ENCODE results near the gene HNRNPC.
"Not testable (repeated sequence)": the region's sequence is repeated elsewhere in the genome, so short reads cannot be mapped to it uniquely, and the experiment has no call there.

The HNRNPC gene

GRCh38 chr14:21302013-21302835 is 33.0 kb upstream of the HNRNPC start:
- peaks cover 3% of the 10 kb centered on the region for H3K4me1 ChIP-seq (ENCODE audit: control insufficient read depth, insufficient read depth, low read length, unreplicated experiment)
- H2AFZ ChIP-seq (ENCODE audit: low read length, unreplicated experiment), result no peak overlapping the region
- peaks cover 12% of the 10 kb centered on the region for H3K27me3 ChIP-seq (ENCODE audit: insufficient read depth, low read length)
- H3K36me3 ChIP-seq (ENCODE audit: insufficient read depth, low read length), result no peaks in the 10 kb centered on the region
- no peak overlapping the region for H3K27ac ChIP-seq (ENCODE audit: low read depth, low read length)
- H3K79me2 ChIP-seq (ENCODE audit: control insufficient read depth, insufficient read depth, low read length, unreplicated experiment), result no peaks in the 10 kb centered on the region
- H3K4me3 ChIP-seq (ENCODE audit: low read depth, low read length), result no peak overlapping the region

DNA sequence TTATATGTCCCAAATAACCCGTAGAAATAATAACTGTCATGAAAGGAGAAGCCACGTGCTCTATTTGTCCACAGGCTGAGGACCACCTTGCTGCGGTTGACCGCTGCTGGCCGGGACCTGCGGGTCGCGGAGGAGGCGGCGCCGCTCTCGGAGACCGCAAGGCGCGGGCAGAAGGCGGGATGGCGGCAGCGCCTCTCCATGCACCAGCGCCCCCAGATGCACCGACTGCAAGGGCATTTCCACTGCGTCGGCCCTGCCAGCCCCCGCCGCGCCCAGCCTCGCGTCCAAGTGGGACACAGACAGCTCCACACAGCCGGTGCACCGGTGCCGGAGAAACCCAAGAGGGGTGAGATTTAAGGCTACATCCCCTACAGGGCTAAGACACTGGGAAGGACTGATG is 31.6 kb upstream of the HNRNPC start:
- peak overlapping the region; percentile 82 for H2AFZ ChIP-seq (ENCODE audit: low read length, unreplicated experiment)
- H3K79me2 ChIP-seq (ENCODE audit: control insufficient read depth, insufficient read depth, low read length, unreplicated experiment), result no peaks in the 10 kb centered on the region
- no peak overlapping the region for H3K27ac ChIP-seq (ENCODE audit: low read depth, low read length)
- no peaks in the 10 kb centered on the region for H3K36me3 ChIP-seq (ENCODE audit: insufficient read depth, low read length)
- peak overlapping the region; percentile 73 for H3K4me3 ChIP-seq (ENCODE audit: low read depth, low read length)
- peaks cover 3% of the 10 kb centered on the region for H3K4me1 ChIP-seq (ENCODE audit: control insufficient read depth, insufficient read depth, low read length, unreplicated experiment)
- H3K27me3 ChIP-seq (ENCODE audit: insufficient read depth, low read length), result peaks cover 10% of the 10 kb centered on the region

DNA sequence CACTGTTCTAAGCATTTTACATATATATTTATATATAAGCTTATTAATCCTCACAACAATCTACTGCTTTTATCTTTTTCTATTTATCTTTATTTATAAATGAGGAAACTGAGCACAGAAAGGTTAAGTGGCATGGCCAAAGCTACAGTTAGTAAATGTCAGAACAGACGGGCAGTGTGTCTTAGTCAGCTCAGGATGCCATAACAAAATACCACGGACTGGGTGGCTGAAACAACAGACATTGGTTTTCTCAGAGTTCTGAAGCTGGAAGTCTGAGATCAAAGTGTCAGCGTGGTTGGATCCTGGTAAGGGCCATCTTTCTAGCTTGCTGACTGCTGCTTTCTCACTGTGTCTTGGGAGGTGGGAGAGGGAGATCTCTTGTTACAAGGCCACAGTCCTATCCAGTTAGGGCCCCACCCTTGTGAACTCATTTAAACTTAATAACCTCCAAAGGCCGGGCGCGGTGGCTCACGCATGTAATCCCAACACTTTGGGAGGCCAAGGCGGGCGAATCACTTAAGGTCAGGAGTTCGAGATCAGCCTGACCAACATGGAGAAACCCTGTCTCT is 30.4 kb upstream of the HNRNPC start:
- Histone ChIP-seq H3K4me1 (ENCODE audit: control insufficient read depth, insufficient read depth, low read length, unreplicated experiment) (peaks cover 3% of the 10 kb centered on the region), H3K27ac (ENCODE audit: low read depth, low read length) (no peak overlapping the region), H3K36me3 (ENCODE audit: insufficient read depth, low read length) (no peaks in the 10 kb centered on the region), H3K4me3 (ENCODE audit: low read depth, low read length) (no peak overlapping the region), H2AFZ (ENCODE audit: low read length, unreplicated experiment) (no peak overlapping the region), H3K27me3 (ENCODE audit: insufficient read depth, low read length) (peaks cover 10% of the 10 kb centered on the region), H3K79me2 (ENCODE audit: control insufficient read depth, insufficient read depth, low read length, unreplicated experiment) (no peaks in the 10 kb centered on the region)

DNA sequence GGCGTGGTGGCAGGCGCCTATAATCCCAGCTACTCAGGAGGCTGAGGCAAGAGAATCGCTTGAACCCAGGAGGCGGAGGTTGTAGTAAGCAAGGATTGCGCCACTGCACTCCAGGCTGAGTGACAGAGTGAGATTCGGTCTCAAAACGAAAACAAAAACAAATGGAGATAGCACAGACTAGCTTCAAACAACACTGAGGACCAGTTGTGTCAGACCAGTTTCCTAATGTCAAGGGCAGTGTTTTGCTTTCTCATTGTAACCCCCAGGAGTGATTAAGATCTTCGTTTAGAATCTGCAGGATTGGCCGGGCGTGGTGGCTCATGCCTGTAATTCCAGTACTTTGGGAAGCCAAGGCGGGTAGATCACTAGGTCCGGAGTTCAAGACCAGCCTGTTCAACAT is 29.1 kb upstream of the HNRNPC start:
- Histone ChIP-seq H3K27me3 (ENCODE audit: insufficient read depth, low read length) (peaks cover 10% of the 10 kb centered on the region), H3K36me3 (ENCODE audit: insufficient read depth, low read length) (no peaks in the 10 kb centered on the region), H2AFZ (ENCODE audit: low read length, unreplicated experiment) (no peak overlapping the region), H3K4me3 (ENCODE audit: low read depth, low read length) (no peak overlapping the region), H3K27ac (ENCODE audit: low read depth, low read length) (no peak overlapping the region), H3K79me2 (ENCODE audit: control insufficient read depth, insufficient read depth, low read length, unreplicated experiment) (no peaks in the 10 kb centered on the region), H3K4me1 (ENCODE audit: control insufficient read depth, insufficient read depth, low read length, unreplicated experiment) (peaks cover 3% of the 10 kb centered on the region)

- H3K27ac ChIP-seq (ENCODE audit: low read depth, low read length); H3K27me3 ChIP-seq (ENCODE audit: insufficient read depth, low read length); H3K79me2 ChIP-seq (ENCODE audit: control insufficient read depth, insufficient read depth, low read length, unreplicated experiment); H3K36me3 ChIP-seq (ENCODE audit: insufficient read depth, low read length); H3K4me3 ChIP-seq (ENCODE audit: low read depth, low read length); H2AFZ ChIP-seq (ENCODE audit: low read length, unreplicated experiment); H3K4me1 ChIP-seq (ENCODE audit: control insufficient read depth, insufficient read depth, low read length, unreplicated experiment): not testable (repeated sequence)
These were observed 24.8 kb upstream of the HNRNPC start for GRCh38 chr14:21294026-21294425.

DNA sequence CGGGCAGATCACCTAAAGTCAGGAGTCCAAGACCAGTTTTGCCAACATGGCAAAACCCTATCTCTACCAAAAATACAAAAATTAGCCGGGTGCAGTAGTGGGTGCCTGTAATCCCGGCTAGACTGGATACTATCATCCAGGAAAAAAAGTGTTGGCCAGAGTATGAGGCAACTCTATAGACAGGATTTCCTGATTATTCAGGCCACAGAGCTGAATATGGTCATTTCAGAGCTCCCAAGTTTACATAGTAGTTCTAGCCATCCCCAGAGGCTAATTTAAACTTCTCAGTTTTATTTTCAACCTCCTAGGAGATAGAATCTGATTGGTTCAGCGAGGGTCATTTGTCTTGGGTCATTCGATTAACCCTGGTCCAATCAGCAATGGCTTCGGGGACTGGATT is 17.9 kb upstream of the HNRNPC start:
- Histone ChIP-seq H3K27ac (ENCODE audit: low read depth, low read length) (no peak overlapping the region), H3K79me2 (ENCODE audit: control insufficient read depth, insufficient read depth, low read length, unreplicated experiment) (no peaks in the 10 kb centered on the region), H3K36me3 (ENCODE audit: insufficient read depth, low read length) (no peaks in the 10 kb centered on the region), H2AFZ (ENCODE audit: low read length, unreplicated experiment) (no peak overlapping the region), H3K4me3 (ENCODE audit: low read depth, low read length) (no peak overlapping the region), H3K27me3 (ENCODE audit: insufficient read depth, low read length) (no peaks in the 10 kb centered on the region), H3K4me1 (ENCODE audit: control insufficient read depth, insufficient read depth, low read length, unreplicated experiment) (no peaks in the 10 kb centered on the region)

DNA sequence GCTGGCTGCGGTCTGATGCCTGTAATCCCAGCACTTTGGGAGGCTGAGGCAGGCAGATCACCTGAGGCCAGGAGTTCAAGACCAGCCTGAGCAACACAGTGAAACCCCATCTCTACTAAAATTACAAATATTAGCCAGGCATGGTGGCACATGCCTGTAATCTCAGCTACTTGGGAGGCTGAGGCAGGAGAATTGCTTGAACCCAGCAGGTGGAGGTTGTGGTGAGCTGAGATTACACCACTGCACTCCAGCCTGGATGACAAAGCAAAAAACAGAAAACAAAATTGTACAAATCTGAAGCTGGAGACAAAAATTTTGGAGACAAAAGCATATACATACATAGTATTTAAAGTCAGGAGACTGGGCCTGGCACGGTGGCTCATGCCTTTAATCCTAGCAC is 17.3 kb upstream of the HNRNPC start:
- not testable (repeated sequence) for H3K4me1 ChIP-seq (ENCODE audit: control insufficient read depth, insufficient read depth, low read length, unreplicated experiment); H3K4me3 ChIP-seq (ENCODE audit: low read depth, low read length); H2AFZ ChIP-seq (ENCODE audit: low read length, unreplicated experiment); H3K36me3 ChIP-seq (ENCODE audit: insufficient read depth, low read length); H3K27ac ChIP-seq (ENCODE audit: low read depth, low read length); H3K79me2 ChIP-seq (ENCODE audit: control insufficient read depth, insufficient read depth, low read length, unreplicated experiment); H3K27me3 ChIP-seq (ENCODE audit: insufficient read depth, low read length)

DNA sequence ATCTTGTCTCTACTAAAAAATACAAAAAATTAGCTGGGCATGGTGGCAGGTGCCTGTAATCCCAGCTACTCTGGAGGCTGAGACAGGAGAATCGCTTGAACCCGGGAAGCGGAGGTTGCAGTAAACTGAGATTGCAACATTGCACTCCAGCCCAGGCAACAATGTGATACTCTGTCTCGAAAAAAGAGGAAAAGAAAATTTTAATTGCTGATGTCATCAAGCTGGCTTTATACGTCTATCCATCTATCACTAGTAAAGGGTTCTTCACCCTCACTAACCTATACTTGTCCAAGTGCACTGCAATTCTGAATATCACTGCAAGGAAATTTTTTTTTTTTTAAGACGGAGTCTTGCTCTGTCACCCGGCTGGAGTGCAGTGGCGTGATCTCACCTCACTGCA is 12.7 kb upstream of the HNRNPC start:
- not testable (repeated sequence) for H3K27me3 ChIP-seq (ENCODE audit: insufficient read depth, low read length); H3K36me3 ChIP-seq (ENCODE audit: insufficient read depth, low read length); H3K79me2 ChIP-seq (ENCODE audit: control insufficient read depth, insufficient read depth, low read length, unreplicated experiment); H3K4me3 ChIP-seq (ENCODE audit: low read depth, low read length); H2AFZ ChIP-seq (ENCODE audit: low read length, unreplicated experiment); H3K27ac ChIP-seq (ENCODE audit: low read depth, low read length); H3K4me1 ChIP-seq (ENCODE audit: control insufficient read depth, insufficient read depth, low read length, unreplicated experiment)

DNA sequence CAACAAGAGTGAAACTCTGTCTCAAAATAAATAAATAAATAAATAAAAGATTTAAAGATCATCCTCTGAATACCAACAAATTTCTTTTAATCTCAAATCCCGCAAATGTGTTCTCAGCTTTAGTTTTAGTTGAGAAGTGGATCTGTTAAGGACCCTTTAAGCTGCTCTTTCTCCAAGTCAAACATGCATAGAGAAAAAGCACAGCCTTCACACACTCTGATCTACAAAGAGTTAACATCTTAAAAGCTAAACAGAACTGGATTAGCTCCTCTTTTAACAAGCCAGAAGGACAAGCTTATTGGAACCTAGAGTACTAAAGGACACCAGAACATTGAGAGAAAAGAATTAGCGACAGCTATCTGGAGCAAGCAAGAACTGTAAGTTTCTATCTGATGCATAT is 10.5 kb upstream of the HNRNPC start, which contains the start of gene RPGRIP1:
Gene RPGRIP1, plus strand, starts transcription at position 301 of the 400 bp plus-strand sequence. CDS start 7,894 bp downstream, outside the sequence.
- H3K79me2 ChIP-seq (ENCODE audit: control insufficient read depth, insufficient read depth, low read length, unreplicated experiment), result no peaks in the 10 kb centered on the region
- H3K36me3 ChIP-seq (ENCODE audit: insufficient read depth, low read length), result no peaks in the 10 kb centered on the region
- no peaks in the 10 kb centered on the region for H3K4me1 ChIP-seq (ENCODE audit: control insufficient read depth, insufficient read depth, low read length, unreplicated experiment)
- H2AFZ ChIP-seq (ENCODE audit: low read length, unreplicated experiment), result no peak within 1 kb of the TSS
- H3K27me3 ChIP-seq (ENCODE audit: insufficient read depth, low read length), result no peaks in the 10 kb centered on the region
- H3K4me3 ChIP-seq (ENCODE audit: low read depth, low read length), result no peak within 1 kb of the TSS
- no peak within 1 kb of the TSS for H3K27ac ChIP-seq (ENCODE audit: low read depth, low read length)

DNA sequence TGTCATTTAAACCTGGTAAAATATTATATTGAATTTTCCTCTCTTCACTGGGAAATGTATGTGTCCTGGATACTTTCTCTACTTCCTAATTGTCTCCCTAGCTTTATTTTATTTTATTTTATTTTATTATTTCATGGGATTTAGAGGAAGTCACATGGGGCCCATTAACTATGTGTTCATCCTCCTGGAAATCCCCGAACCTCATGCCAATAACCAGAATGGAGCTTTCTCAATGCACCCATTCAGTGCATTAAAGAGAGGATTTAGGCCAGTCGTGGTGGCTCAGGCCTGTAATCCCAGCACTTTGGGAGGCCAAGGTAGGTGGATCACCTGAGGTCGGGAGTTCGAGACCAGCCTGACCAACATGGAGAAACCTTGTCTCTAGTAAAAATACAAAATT is 9.4 kb upstream of the HNRNPC start:
- H3K79me2 ChIP-seq (ENCODE audit: control insufficient read depth, insufficient read depth, low read length, unreplicated experiment), result no peaks in the 10 kb centered on the region
- no peak overlapping the region for H2AFZ ChIP-seq (ENCODE audit: low read length, unreplicated experiment)
- H3K27me3 ChIP-seq (ENCODE audit: insufficient read depth, low read length), result no peaks in the 10 kb centered on the region
- no peaks in the 10 kb centered on the region for H3K36me3 ChIP-seq (ENCODE audit: insufficient read depth, low read length)
- H3K4me3 ChIP-seq (ENCODE audit: low read depth, low read length), result no peak overlapping the region
- peak overlapping the region; percentile 49; the same call in 1 of the 2 replicates for H3K27ac ChIP-seq (ENCODE audit: low read depth, low read length)
- H3K4me1 ChIP-seq (ENCODE audit: control insufficient read depth, insufficient read depth, low read length, unreplicated experiment), result no peaks in the 10 kb centered on the region

- Histone ChIP-seq H3K4me3 (ENCODE audit: low read depth, low read length) (no peak overlapping the region), H2AFZ (ENCODE audit: low read length, unreplicated experiment) (no peak overlapping the region), H3K79me2 (ENCODE audit: control insufficient read depth, insufficient read depth, low read length, unreplicated experiment) (no peaks in the 10 kb centered on the region), H3K36me3 (ENCODE audit: insufficient read depth, low read length) (no peaks in the 10 kb centered on the region), H3K27ac (ENCODE audit: low read depth, low read length) (no peak overlapping the region), H3K4me1 (ENCODE audit: control insufficient read depth, insufficient read depth, low read length, unreplicated experiment) (no peaks in the 10 kb centered on the region), H3K27me3 (ENCODE audit: insufficient read depth, low read length) (no peaks in the 10 kb centered on the region)
These were observed 6.1 kb upstream of the HNRNPC start for GRCh38 chr14:21275261-21275858.

Measured in ACC112 (cell line).